Measurements from ENCODE around the gene ZNF653. TPM values are rescaled to one million over a fixed set of nuclear protein-coding genes. Genes with fewer than 3 reads are reported as not detected.

ZNF653 gene
- polyA plus RNA-seq, 1 of the 3 experiments (the other 2 are of a cell fraction): 14.7 TPM

- no peaks in the 10 kb centered on the region for H3K79me2 ChIP-seq (ENCODE audit: insufficient read depth)
- H3K4me3 ChIP-seq (ENCODE audit: low read depth in 2 of 2, low read length in 1 of 2): peak overlapping the region; percentile 35 to 43; a peak in 3 of 4 replicates
- peak overlapping the region; percentile 54 for H3K9ac ChIP-seq
- H3F3A ChIP-seq (replicated peaks; ENCODE audit: insufficient read depth): peaks cover 14% of the 10 kb centered on the region
- no peaks in the 10 kb centered on the region for H3K27me3 ChIP-seq (ENCODE audit: insufficient read depth)
- H4K20me1 ChIP-seq (ENCODE audit: insufficient read depth): no peaks in the 10 kb centered on the region; the same call in 1 of the 2 replicates
- H3K27ac ChIP-seq (ENCODE audit: low read depth in 2 of 2, low read length in 1 of 2): peak overlapping the region; percentile 64 to 65; a peak in 3 of 4 replicates
- no peaks in the 10 kb centered on the region for H3K36me3 ChIP-seq (replicated peaks in 1 of 2; ENCODE audit: control insufficient read depth in 1 of 2, insufficient read depth in 2 of 2, low read length in 1 of 2)
- H3K4me2 ChIP-seq: peak overlapping the region; percentile 56
- 24% methylated on average over 19 of the region's 54 CpGs for WGBS (ENCODE audit: low lambda C conversion rate)
- no peaks in the 10 kb centered on the region for H3K9me2 ChIP-seq
- DNase-seq: peak; percentile 99
- POLR2A ChIA-PET: interaction anchor here (1.0 kb wide), 1 partner anchor 10 kb away, joined by 5 read pairs; no protein-coding TSS in a partner anchor
- H2AFZ ChIP-seq (ENCODE audit: low read depth): peak overlapping the region; percentile 81
- no peaks in the 10 kb centered on the region for H3K9me3 ChIP-seq
- CTCF ChIA-PET: interaction anchor here (0.6 to 2.7 kb wide), 18 partner anchors 9 to 230 kb away, joined by 3 to 14 read pairs (median 4); partner anchors contain the start of genes CCDC159, ELOF1 and TMEM205
- H3K4me1 ChIP-seq (ENCODE audit: control insufficient read depth in 1 of 2, insufficient read depth in 2 of 2, low read depth in 1 of 2, low read length in 1 of 2): peaks cover 13 to 16% of the 10 kb centered on the region in 2 experiments; a peak in 2 of 4 replicates
- TF ChIP-seq RAD21 (IDR thresholded peaks at IDR 0.05; ENCODE audit: low read length) (peak; percentile 38; the same call in 1 of the 2 replicates), GABPA (IDR thresholded peaks at IDR 0.05; ENCODE audit: low read depth) (no peak), SIN3A (IDR thresholded peaks at IDR 0.05; ENCODE audit: borderline replicate concordance, low read depth, low read length) (no peak), JUND (IDR thresholded peaks at IDR 0.05) (peak; percentile 86), PBX3 (IDR thresholded peaks at IDR 0.05) (no peak), MXI1 (IDR thresholded peaks at IDR 0.05; ENCODE audit: low read depth, low read length) (0 out of 2 replicates have a peak, but pooled peaks have one; percentile 15), IRF3 (IDR thresholded peaks at IDR 0.05; ENCODE audit: low read depth, low read length) (no peak), RXRA (IDR thresholded peaks at IDR 0.05; ENCODE audit: borderline replicate concordance, low read depth) (no peak), FOSL2 (IDR thresholded peaks at IDR 0.05; ENCODE audit: borderline replicate concordance, low read depth) (peak; percentile 95), EP300 (IDR thresholded peaks at IDR 0.05; ENCODE audit: borderline replicate concordance in 1 of 2, low read depth in 1 of 2, low read length in 1 of 2) (no peak), POLR2AphosphoS5 (IDR thresholded peaks at IDR 0.05; ENCODE audit: low read depth, low read length) (peak; percentile 57; the same call in 1 of the 2 replicates), TAF1 (IDR thresholded peaks at IDR 0.05; ENCODE audit: borderline replicate concordance, low read depth, low read length) (peak; percentile 65; the same call in 1 of the 2 replicates), USF2 (IDR thresholded peaks at IDR 0.05; ENCODE audit: borderline replicate concordance, low read depth, low read length) (no peak), USF1 (IDR thresholded peaks at IDR 0.05; ENCODE audit: borderline replicate concordance, low read depth) (no peak), NFIC (IDR thresholded peaks at IDR 0.05; ENCODE audit: borderline replicate concordance) (peak; percentile 33), MEF2A (IDR thresholded peaks at IDR 0.05; ENCODE audit: borderline replicate concordance, low read depth) (no peak; the same call in 1 of the 2 replicates), REST (IDR thresholded peaks at IDR 0.05; ENCODE audit: low read depth, low read length) (no peak; the same call in 1 of the 2 replicates), SMC3 (IDR thresholded peaks at IDR 0.05; ENCODE audit: low read depth, low read length) (peak; percentile 55; the same call in 1 of the 2 replicates), ZBTB33 (IDR thresholded peaks at IDR 0.05; ENCODE audit: borderline replicate concordance, low read depth) (no peak)
Measured at GRCh38 chr19:11535792-11536595, 30.4 kb upstream of the ZNF653 start.
